Vagina (tissue), 2 donors: ENCODE results near the gene SLC37A2. TPM values are rescaled to one million over a fixed set of nuclear protein-coding genes. Genes with fewer than 3 reads are reported as not detected.
A peak's percentile ranks its signal among the peaks of the same experiment; 100 is the strongest.

Experiments used
- DNase-seq, 2 donors: peaks; one replicate each; pipeline ENCODE4 v3.0.0-alpha.2; 2017; ENCODE audit errors: extremely low spot score in 2 of 2
- H3K27ac ChIP-seq: fragments of 200-600 bp; sonication (generic); one replicate; pipeline ENCODE4 v1.5.1; 2019
- H3K27me3 ChIP-seq: fragments of 200-600 bp; sonication (generic); one replicate; pipeline ENCODE4 v1.5.1; 2019
- H3K36me3 ChIP-seq, 2 donors: fragments of 200-600 bp; sonication (generic); one replicate each; pipeline ENCODE4 v1.5.1; 2017 to 2019
- H3K4me1 ChIP-seq: fragments of 200-600 bp; sonication (generic); one replicate; pipeline ENCODE4 v1.5.1; 2019
- H3K4me3 ChIP-seq, 2 donors: fragments of 200-600 bp; sonication (generic); 1 replicate in 1 of 2; 2 replicates in 1 of 2; pipeline ENCODE4 v1.5.1; 2016 to 2019
- H3K9me3 ChIP-seq: fragments of 200-600 bp; sonication (generic); one replicate; pipeline ENCODE4 v1.5.1; 2019
- POLR2A ChIP-seq, 2 donors: fragments of 450-650 bp; IDR thresholded peaks; one replicate each; pipeline ENCODE4 v1.6.1; 2017; ENCODE audit warnings: antibody characterized with exemption in 2 of 2, mild to moderate bottlenecking in 2 of 2, moderate library complexity in 2 of 2
- POLR2AphosphoS5 ChIP-seq, 2 donors: sonication (generic); formaldehyde crosslinking; IDR thresholded peaks; one replicate each; pipeline ENCODE4 v1.9.0; 2017; ENCODE audit warnings: antibody characterized with exemption in 2 of 2, mild to moderate bottlenecking in 2 of 2, low read depth in 1 of 2; ENCODE audit not compliant: insufficient read depth in 1 of 2
- intact Hi-C: fragments of 100-400 bp; cut with DNase I; formaldehyde crosslinking; loops from one replicate; pipeline ENCODE4 v1.15.1; 2023
- total RNA-seq: library from RNA; depleted of rRNA; stranded (reverse); fragments of >200 nt; gene quantifications from one replicate; pipeline ENCODE4 v1.2.3, GENCODE V29; 2016
- TF ChIP-seq, protein P1 (sequence below), 3 experiments: fragments of 450-650 bp in 2 of 3; fragments of 200-600 bp in 1 of 3; sonication (generic) in 1 of 3; IDR thresholded peaks; one replicate each; pipeline ENCODE4 v1.5.1; 2017 to 2019; ENCODE audit warnings: antibody characterized with exemption in 3 of 3, mild to moderate bottlenecking in 2 of 3, moderate library complexity in 2 of 3

SLC37A2 gene
- total RNA-seq, 1 donor from 2014 or later, result 22.6 TPM

DNA sequence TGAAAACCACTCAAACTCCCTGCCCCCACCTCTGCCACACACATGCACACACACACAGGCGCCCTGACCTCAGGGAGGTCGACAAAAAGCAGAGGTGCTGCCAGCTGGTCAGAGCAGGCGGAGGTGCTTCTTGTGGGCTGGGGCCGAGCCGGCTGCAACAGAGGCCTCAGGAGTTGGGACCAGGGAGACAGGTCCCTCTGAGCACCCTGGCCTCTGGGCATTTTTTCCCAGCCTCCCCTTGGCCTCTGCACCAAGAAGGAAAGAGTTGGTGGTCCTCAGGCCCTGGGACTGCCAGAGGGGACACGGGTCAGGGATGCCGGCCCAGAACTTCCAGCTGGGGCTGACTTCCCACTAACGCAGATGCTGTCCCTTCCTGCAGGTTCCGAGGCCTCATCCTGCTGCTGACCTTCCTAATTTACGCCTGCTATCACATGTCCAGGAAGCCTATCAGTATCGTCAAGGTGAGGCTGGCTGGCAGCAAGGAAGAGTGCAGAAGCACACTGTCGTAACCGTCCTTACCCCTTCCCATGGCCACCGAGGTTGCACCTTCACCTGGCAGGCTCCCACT, 13.4 kb downstream of the SLC37A2 start:
- Histone ChIP-seq H3K36me3 (no peaks in the 10 kb centered on the region), H3K27me3 (no peaks in the 10 kb centered on the region), H3K9me3 (no peaks in the 10 kb centered on the region), H3K4me1 (peaks cover 6% of the 10 kb centered on the region), H3K27ac (no peak overlapping the region), H3K4me3 (no peak overlapping the region)
- intact Hi-C loops, result no loop called here
- TF ChIP-seq POLR2AphosphoS5 (IDR thresholded peaks at IDR 0.05; ENCODE audit: insufficient read depth in 1 of 2, low read depth in 1 of 2) (no peak), POLR2A (IDR thresholded peaks at IDR 0.05) (no peak)
- TF ChIP-seq, protein P1, sequence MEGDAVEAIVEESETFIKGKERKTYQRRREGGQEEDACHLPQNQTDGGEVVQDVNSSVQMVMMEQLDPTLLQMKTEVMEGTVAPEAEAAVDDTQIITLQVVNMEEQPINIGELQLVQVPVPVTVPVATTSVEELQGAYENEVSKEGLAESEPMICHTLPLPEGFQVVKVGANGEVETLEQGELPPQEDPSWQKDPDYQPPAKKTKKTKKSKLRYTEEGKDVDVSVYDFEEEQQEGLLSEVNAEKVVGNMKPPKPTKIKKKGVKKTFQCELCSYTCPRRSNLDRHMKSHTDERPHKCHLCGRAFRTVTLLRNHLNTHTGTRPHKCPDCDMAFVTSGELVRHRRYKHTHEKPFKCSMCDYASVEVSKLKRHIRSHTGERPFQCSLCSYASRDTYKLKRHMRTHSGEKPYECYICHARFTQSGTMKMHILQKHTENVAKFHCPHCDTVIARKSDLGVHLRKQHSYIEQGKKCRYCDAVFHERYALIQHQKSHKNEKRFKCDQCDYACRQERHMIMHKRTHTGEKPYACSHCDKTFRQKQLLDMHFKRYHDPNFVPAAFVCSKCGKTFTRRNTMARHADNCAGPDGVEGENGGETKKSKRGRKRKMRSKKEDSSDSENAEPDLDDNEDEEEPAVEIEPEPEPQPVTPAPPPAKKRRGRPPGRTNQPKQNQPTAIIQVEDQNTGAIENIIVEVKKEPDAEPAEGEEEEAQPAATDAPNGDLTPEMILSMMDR (IDR thresholded peaks at IDR 0.05), result no peak
- DNase-seq, result no peak

DNA sequence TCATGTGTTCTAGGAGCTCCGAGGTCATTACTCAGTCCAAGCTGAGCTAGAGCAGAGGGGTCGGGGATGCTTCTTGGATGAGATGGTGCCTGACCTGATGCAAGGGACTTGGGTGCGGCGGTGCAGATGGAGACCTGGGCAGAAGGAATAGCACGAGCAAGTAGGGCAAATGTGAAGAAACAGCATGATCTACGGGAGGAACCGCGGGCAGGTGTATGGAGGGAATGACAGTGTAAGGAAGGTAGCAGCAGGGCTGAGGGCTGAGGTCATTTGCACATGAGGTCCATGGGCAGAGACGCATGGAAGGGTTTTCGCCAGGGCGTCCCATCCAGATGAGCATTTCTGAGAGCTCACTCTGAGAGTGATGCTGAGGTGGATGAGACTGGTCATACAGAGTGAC, 14.9 kb downstream of the SLC37A2 start:
- Histone ChIP-seq H3K4me3 (no peak overlapping the region), H3K27me3 (no peaks in the 10 kb centered on the region), H3K9me3 (no peaks in the 10 kb centered on the region), H3K36me3 (no peaks in the 10 kb centered on the region), H3K4me1 (peaks cover 7% of the 10 kb centered on the region), H3K27ac (no peak overlapping the region)
- peak in 1 of 2 donors; percentile 71 for DNase-seq
- TF ChIP-seq POLR2A (IDR thresholded peaks at IDR 0.05) (no peak), POLR2AphosphoS5 (IDR thresholded peaks at IDR 0.05; ENCODE audit: insufficient read depth in 1 of 2, low read depth in 1 of 2) (no peak)
- TF ChIP-seq, protein P1 (IDR thresholded peaks at IDR 0.05), result no peak
- intact Hi-C loops, result no loop called here

DNA sequence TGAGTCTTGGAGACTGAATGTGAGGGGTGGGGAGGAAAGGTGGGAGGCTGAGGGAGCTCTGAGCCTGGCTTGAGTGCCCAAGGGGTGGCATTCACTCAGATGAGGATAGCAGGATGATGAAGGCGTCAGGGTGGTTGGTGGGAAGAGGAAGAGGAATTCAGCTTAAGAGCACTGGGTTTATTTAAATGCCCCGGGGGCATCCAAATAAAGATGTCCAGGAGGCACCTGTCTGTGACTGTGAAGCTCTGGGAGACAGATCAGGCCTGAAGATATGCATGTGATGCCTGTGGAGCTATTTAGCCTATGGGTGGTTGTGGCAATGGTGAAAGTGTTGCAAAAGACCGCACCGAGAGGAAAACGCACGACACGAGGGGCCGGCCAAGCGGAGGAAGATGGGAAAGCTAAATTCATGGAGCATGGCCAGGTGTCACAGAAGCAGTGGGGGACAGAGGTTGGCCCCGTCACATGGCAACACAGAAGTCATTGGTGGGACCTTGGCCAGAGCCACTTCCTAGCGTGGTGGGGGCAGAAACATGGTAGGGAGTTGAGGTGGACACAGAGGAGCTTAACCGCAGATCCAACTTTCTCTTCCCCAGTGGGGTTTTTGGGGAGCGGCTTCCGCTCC, 15.5 kb downstream of the SLC37A2 start:
- no peaks in the 10 kb centered on the region for H3K27me3 ChIP-seq
- DNase-seq, result peak in 1 of 2 donors; percentile 78
- H3K9me3 ChIP-seq, result no peaks in the 10 kb centered on the region
- H3K4me3 ChIP-seq, result no peak overlapping the region
- intact Hi-C loops, result no loop called here
- no peaks in the 10 kb centered on the region for H3K36me3 ChIP-seq
- H3K4me1 ChIP-seq, result peaks cover 12% of the 10 kb centered on the region
- H3K27ac ChIP-seq, result no peak overlapping the region
- TF ChIP-seq POLR2AphosphoS5 (IDR thresholded peaks at IDR 0.05; ENCODE audit: insufficient read depth in 1 of 2, low read depth in 1 of 2), result no peak
- TF ChIP-seq, protein P1 (IDR thresholded peaks at IDR 0.05), result no peak
- no peak for TF ChIP-seq POLR2A (IDR thresholded peaks at IDR 0.05)

DNA sequence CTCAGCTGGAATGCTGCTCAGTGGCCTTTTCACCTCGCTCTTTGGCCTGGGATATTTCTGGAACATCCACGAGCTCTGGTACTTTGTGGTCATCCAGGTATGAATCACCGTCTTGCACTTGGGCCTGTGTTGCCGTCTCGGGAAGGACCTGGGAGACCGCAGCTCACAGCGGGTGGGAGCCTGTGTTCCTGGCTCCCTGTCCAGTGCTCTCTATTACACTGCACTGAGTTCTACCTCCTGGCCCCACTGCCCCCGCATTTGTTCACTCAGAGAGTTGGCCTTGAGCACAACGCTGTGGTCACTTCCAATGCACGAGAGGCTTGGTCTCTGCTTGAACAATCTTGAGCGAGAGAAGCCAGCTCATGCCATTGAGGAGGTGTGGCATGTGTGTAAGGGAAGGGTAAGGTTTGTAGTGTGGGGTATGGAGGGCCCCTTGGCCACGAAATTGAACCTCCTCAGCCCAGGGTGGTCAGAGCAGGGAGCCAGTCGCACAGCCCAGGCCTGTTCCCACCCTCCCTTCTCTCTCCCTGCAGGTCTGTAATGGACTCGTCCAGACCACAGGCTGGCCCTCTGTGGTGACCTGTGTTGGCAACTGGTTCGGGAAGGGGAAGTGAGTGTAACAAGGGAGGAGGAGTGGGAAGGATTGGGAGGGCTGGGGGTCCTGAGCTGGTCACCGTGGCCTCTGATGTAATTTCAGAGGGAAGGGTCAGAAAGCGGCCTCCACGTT, 16.2 kb downstream of the SLC37A2 start:
- TF ChIP-seq, protein P1 (IDR thresholded peaks at IDR 0.05), result no peak
- TF ChIP-seq POLR2AphosphoS5 (IDR thresholded peaks at IDR 0.05; ENCODE audit: insufficient read depth in 1 of 2, low read depth in 1 of 2) (no peak), POLR2A (IDR thresholded peaks at IDR 0.05) (no peak)
- Histone ChIP-seq H3K27ac (no peak overlapping the region), H3K27me3 (no peaks in the 10 kb centered on the region), H3K9me3 (no peaks in the 10 kb centered on the region), H3K4me3 (no peak overlapping the region), H3K4me1 (peaks cover 19% of the 10 kb centered on the region), H3K36me3 (no peaks in the 10 kb centered on the region)
- intact Hi-C loops, result no loop called here
- no peak for DNase-seq
